Fibroblast of mammary gland (primary cell): ENCODE results near the gene SORCS2.

ENCODE experiments used
- DNase-seq: peaks from one replicate; pipeline ENCODE4 v3.0.0-alpha.2; 2010; ENCODE audit warnings: low read depth
- H3K4me3 ChIP-seq: 2 replicates; pipeline ENCODE4 v1.5.1; 2011; ENCODE audit warnings: low read depth, mild to moderate bottlenecking, low read length, moderate library complexity; ENCODE audit not compliant: control insufficient read depth
- TF ChIP-seq, protein P1 (sequence below): conservative IDR thresholded peaks from 2 replicates; pipeline ENCODE4 v1.5.1; 2011; ENCODE audit warnings: low read depth, low read length, inconsistent platforms; ENCODE audit not compliant: control insufficient read depth, insufficient read depth

The SORCS2 gene

DNA sequence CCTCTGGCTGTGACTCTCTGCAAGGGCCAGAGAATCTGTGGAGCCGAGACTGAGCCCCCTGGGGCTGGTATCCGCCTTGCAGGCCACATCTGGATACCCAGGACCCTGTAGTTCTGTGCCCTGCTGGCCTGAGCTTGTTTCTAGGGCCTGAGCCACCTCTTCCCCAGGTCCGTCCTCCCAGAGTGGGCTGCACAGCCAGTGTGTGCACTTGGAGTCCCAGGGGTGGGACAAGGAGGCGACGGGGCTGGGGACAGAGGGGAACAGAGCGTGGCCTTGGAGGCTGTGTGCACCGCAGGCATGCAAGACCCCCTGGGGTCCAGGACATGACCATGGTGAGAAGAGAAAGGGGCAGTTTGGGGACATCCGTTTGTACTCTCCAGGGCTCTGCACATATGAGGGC lies 105.5 kb downstream of the SORCS2 start:
- no peak for DNase-seq
- no peak overlapping the region for H3K4me3 ChIP-seq
- TF ChIP-seq, protein P1, sequence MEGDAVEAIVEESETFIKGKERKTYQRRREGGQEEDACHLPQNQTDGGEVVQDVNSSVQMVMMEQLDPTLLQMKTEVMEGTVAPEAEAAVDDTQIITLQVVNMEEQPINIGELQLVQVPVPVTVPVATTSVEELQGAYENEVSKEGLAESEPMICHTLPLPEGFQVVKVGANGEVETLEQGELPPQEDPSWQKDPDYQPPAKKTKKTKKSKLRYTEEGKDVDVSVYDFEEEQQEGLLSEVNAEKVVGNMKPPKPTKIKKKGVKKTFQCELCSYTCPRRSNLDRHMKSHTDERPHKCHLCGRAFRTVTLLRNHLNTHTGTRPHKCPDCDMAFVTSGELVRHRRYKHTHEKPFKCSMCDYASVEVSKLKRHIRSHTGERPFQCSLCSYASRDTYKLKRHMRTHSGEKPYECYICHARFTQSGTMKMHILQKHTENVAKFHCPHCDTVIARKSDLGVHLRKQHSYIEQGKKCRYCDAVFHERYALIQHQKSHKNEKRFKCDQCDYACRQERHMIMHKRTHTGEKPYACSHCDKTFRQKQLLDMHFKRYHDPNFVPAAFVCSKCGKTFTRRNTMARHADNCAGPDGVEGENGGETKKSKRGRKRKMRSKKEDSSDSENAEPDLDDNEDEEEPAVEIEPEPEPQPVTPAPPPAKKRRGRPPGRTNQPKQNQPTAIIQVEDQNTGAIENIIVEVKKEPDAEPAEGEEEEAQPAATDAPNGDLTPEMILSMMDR, result no peak

DNA sequence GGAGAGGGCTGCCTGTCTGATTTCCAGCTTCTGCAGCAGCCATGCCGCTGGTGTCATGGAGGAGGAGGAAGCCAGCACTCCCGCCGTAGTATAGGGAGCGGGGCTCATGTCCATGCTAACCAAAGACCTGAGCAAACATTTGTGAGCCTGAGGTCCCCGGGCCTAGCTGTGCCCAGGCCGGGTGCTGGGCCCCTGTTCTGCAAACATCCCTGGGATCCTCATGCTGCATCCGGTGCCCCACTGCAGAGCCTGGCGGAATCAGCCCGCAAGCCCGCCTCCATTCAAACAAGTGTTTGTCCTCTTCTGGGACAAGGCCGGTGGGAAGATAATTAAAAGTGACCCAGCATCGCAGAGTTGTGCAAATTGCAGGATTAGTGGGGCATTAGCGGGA lies 106.3 kb downstream of the SORCS2 start:
- no peak overlapping the region for H3K4me3 ChIP-seq
- TF ChIP-seq, protein P1, result no peak
- DNase-seq, result no peak

DNA sequence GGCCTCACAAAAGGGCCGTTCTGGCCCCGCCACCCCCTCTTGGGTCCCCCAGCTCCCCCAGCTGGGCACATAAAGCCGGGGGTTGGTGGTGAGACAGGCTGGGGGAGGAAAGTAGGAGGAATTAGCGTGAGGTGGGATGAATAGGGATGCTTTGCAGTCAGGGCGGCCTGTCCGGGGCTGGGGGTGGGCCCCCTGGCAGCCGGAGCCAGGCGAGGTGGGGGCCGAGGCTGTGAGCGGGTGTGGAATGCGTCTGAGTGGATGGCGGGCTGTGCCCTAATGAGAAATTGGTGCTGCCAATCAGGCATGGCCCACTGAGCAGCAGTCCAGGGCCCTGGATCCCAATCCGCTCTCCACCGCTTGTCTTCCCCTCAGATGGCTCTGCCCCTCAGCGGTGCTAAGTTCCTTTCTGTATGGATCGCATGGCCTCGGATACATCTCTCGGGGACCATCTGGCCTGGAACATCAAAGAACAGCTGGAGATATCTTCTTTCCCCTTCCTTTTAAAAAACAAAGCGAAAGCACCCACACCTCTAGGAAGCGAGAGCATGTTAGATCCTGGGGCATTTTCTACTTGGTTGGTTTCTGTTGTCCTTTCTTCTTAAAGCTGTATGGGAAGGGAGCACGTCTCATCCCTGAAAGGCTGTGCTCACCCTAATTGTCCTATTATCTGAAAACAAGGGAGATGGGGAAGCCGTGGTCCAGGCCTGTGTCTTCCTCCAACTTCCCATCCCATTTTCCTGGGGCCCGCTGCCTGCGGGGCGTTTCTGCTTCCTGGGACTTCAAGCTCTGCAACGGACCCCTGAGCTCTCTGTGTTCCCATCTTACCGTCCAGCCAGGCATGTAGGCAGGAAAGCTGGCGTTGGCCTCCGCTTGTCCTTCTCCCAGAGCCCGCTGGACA lies 106.9 kb downstream of the SORCS2 start:
- TF ChIP-seq, protein P1, result no peak
- no peak for DNase-seq
- no peak overlapping the region for H3K4me3 ChIP-seq

DNA sequence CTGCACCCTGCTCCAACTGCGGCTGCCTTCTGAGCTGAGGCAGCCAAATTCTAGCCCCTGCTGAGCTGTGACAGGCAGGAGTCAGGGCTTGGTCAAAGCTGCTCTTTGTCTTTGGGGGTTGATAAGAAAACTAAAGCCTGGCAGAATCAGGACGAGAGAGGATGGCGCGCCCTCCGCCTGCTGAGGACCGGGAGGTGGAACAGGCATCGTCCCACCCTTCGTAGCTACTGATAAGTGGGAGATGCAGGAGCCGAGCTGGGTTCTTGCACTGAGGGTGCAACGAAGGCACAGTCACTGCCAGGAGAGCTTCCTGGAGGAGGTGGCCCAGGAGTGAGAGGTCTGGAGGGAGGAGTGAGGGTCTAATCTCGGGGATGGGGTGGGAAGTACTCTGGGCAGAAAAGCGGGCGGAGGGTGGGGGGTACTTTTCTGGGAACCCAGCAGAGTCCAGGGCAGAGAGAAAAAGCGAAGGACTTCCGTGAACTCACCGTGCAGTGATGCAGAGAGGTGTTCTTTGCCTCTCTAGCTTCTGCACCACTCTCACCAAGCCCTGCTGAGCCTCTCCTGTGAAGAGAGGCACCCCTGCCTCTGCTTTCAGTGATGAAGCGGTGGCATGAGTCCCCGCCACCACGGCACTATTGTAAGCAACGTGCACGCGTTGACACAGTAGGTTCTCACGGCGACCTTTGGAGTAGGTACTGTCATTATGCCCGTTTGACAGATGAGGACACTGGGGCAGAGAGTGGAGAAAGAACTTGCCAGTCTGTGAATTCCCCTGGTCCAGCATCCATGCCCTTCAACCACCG lies 107.8 kb downstream of the SORCS2 start:
- TF ChIP-seq, protein P1, result no peak
- no peak overlapping the region for H3K4me3 ChIP-seq
- no peak for DNase-seq

DNA sequence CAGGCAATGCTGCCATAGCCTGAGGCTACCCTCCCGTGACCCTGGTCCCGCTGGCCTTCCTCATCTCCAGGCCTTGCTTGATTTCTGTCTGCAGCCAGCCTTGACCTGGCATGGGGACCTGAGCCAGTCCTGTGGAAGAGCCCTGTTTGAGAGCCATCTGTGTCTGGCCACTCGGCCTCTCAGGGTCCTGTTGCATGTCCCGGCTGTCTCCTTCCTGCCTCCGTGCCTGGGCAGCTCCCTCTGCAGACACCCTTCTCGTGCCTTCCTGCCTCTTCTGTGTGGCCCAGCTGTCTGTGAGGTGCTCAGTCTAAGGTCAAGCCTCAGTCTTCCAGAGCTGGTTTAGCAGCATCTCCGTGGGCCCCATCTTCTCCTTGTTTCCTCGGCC lies 108.4 kb downstream of the SORCS2 start:
- H3K4me3 ChIP-seq, result no peak overlapping the region
- DNase-seq, result no peak
- TF ChIP-seq, protein P1, result no peak

DNA sequence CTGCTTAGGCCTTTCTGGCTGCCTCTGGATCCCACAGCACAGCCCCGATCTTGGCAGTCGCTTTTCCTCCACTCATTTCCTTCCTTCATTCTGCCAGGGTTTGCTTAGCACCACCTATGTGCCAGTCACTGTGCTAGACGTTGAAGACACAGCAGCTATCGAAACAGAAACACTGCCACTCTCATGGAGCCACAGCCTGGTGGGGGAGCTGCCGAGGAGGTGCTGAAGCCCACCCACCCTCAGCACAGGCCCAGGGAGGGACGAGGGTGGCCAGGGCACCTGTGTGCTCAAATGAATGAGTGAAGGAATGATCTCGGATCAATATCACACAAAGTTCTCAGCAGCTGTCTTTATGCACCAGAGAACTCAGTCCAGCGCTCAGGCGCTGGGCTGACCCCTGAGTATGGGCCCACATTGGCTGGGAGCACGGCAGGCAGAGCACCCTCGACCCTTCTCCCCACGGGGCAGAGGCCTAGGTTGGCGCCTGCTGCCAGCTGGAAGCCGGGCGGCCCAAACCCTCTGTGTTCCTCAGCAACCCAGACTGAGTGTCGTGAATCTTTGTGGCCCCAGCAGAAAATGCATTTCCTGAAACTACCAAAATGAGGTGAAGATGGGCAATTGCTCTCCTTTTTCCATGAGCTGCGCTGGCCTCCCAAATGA lies 108.9 kb downstream of the SORCS2 start:
- TF ChIP-seq, protein P1, result no peak
- H3K4me3 ChIP-seq, result no peak overlapping the region
- DNase-seq, result no peak
